HepG2 (cell line): ENCODE data around the gene SATB2. TPM values are rescaled to one million over a fixed set of nuclear protein-coding genes. Genes with fewer than 3 reads are reported as not detected.

Source experiments
- ATAC-seq: fragments of 200-7000 bp; cut with Tn5 transposase; 3 replicates; pipeline ENCODE4 v1.9.1; 2020; ENCODE audit warnings: mild to moderate bottlenecking, moderate library complexity
- BruUV-seq: library from RNA; stranded (reverse); fragments of 400-500 nt; replicated peaks from 2 replicates; lab custom pipeline; 2021; lab: Mats Ljungman, UMichigan
- CTCF ChIA-PET: fragments of 300-600 bp; formaldehyde crosslinking; extraction: SDS; loops from one replicate; lab custom pipeline; 2021; ENCODE audit warnings: low total read pairs, inconsistent platforms, low intra/inter-chr PET ratio; lab: Yijun Ruan, JAX
- POLR2A ChIA-PET: fragments of 350-600 bp; sonication (Branson Sonifier 250); formaldehyde crosslinking; loops from one replicate; lab custom pipeline; 2020; ENCODE audit warnings: antibody characterized with exemption, inconsistent platforms; lab: Yijun Ruan, JAX
- DNase-seq: peaks from one replicate; pipeline ENCODE4 v3.0.0-alpha.2; 2015; ENCODE audit warnings: low spot score
- FAIRE-seq: peaks from 3 replicates; lab custom pipeline; 2011; peaks lifted over from hg19 to GRCh38; lab: Jason Lieb, UNC
- H2AFZ ChIP-seq: one replicate; pipeline ENCODE4 v1.6.1; 2011; ENCODE audit warnings: low read length, inconsistent platforms
- H3K27ac ChIP-seq: fragments of 300-600 bp; 3 replicates; pipeline ENCODE4 v1.8.0; 2011; ENCODE audit warnings: mixed run types, mild to moderate bottlenecking, mixed read lengths, low read length, inconsistent platforms; ENCODE audit not compliant: insufficient read depth; ENCODE audit errors: extremely low read length
- H3K27me3 ChIP-seq, 2 experiments: fragments of 200-600 bp in 1 of 2; 2 replicates in 1 of 2; 3 replicates in 1 of 2; pipeline versions ENCODE4 v1.6.0 to v1.8.0; 2011; ENCODE audit warnings: low read length in 2 of 2, mild to moderate bottlenecking in 2 of 2, moderate library complexity in 2 of 2, inconsistent platforms in 1 of 2; ENCODE audit not compliant: insufficient read depth in 2 of 2, control insufficient read depth in 1 of 2
- H3K36me3 ChIP-seq, 2 experiments: fragments of 200-600 bp in 1 of 2; replicated peaks in 1 of 2; 2 replicates in 1 of 2; 3 replicates in 1 of 2; pipeline versions ENCODE4 v1.5.1 to v1.8.0; 2011; ENCODE audit warnings: low read length in 2 of 2, inconsistent platforms in 1 of 2; ENCODE audit not compliant: insufficient read depth in 2 of 2, control insufficient read depth in 1 of 2
- H3K4me1 ChIP-seq: 2 replicates; pipeline ENCODE4 v1.5.1; 2012; ENCODE audit warnings: low read length, inconsistent platforms; ENCODE audit not compliant: insufficient read depth
- H3K4me2 ChIP-seq: 2 replicates; pipeline ENCODE4 v1.6.0; 2011; ENCODE audit warnings: low read depth, low read length, inconsistent platforms
- H3K4me3 ChIP-seq, 3 experiments: fragments of 200-600 bp in 1 of 3; sonication (generic), shearing (Covaris generic) in 1 of 3; replicated peaks in 1 of 3; 2 replicates each; pipeline ENCODE4 v1.5.1; 2011 to 2016; ENCODE audit warnings: low read length in 3 of 3, inconsistent platforms in 2 of 3, low read depth in 2 of 3, mild to moderate bottlenecking in 2 of 3, control low read depth in 1 of 3, mixed read lengths in 1 of 3; ENCODE audit not compliant: insufficient read depth in 1 of 3
- H3K79me2 ChIP-seq: one replicate; pipeline ENCODE4 v1.6.1; 2011; ENCODE audit warnings: low read length, inconsistent platforms; ENCODE audit not compliant: insufficient read depth
- H3K9ac ChIP-seq: 2 replicates; pipeline ENCODE4 v1.6.0; 2011; ENCODE audit warnings: mild to moderate bottlenecking, low read depth, low read length, inconsistent platforms; ENCODE audit not compliant: insufficient read depth
- H3K9me3 ChIP-seq: 2 replicates; pipeline ENCODE4 v1.5.1; 2012; ENCODE audit warnings: mild to moderate bottlenecking, low read length
- H4K20me1 ChIP-seq: 2 replicates; pipeline ENCODE4 v1.6.0; 2011; ENCODE audit warnings: inconsistent platforms, mild to moderate bottlenecking, low read length, moderate library complexity; ENCODE audit not compliant: insufficient read depth
- ERF ChIP-seq: IDR thresholded peaks from 2 replicates; pipeline ENCODE4 v1.6.1; 2018; ENCODE audit warnings: missing biosample characterization, missing genetic modification reagents
- SRSF4 ChIP-seq: fragments of 200-400 bp; formaldehyde crosslinking; IDR thresholded peaks from one replicate; pipeline ENCODE4 v1.6.1; 2018; ENCODE audit warnings: mild to moderate bottlenecking, low read depth, low read length, moderate library complexity; ENCODE audit not compliant: poor library complexity, severe bottlenecking
- ZMYM3 ChIP-seq: sonication (generic); formaldehyde crosslinking; IDR thresholded peaks from 2 replicates; pipeline ENCODE4 v1.5.1; 2020; ENCODE audit warnings: mild to moderate bottlenecking, missing genetic modification reagents
- ZNF253 ChIP-seq: sonication (generic); formaldehyde crosslinking; IDR thresholded peaks from 2 replicates; pipeline ENCODE4 v1.8.0; 2022; ENCODE audit warnings: mild to moderate bottlenecking, missing genetic modification reagents, borderline replicate concordance
- WGBS: methylation state at CpG from one replicate; pipeline ENCODE4 v1.1.6; 2017; ENCODE audit warnings: low lambda C conversion rate; 5-methylcytosine and 5-hydroxymethylcytosine counted together
- in situ Hi-C: cut with HindIII; loops from 2 replicates; pipeline ENCODE4 v1.10.0; 2017; ENCODE audit warnings: low pct_unique_long_range_greater_than_20kb; ENCODE audit not compliant: extremely low pct_ligation_motif_present
- intact Hi-C: fragments of 100-400 bp; cut with micrococcal nuclease; formaldehyde crosslinking; loops from one replicate; pipeline ENCODE4 v1.10.0; 2022; ENCODE audit not compliant: unreplicated experiment
- polyA plus RNA-seq, 8 experiments: library from polyadenylated mRNA; depleted of rRNA in 3 of 8; stranded (reverse) in 7 of 8; unstranded in 1 of 8; fragments of >200 nt; fragmentation: Illumina TruSeq in 4 of 8; extraction: Trizol in 4 of 8; gene quantifications; 2 replicates each; pipeline versions ENCODE4 v1.2.1 to v1.2.3, GENCODE V29; 2011 to 2016; ENCODE audit warnings: low read depth in 4 of 8, missing spikeins in 1 of 8, mixed read lengths in 1 of 8; ENCODE audit not compliant: insufficient read depth in 1 of 8
- total RNA-seq, 5 experiments: library from RNA; depleted of rRNA; stranded (reverse); fragments of >200 nt; fragmentation: Illumina TruSeq; extraction: Trizol; gene quantifications; 2 replicates each; pipeline ENCODE4 v1.2.3, GENCODE V29; 2016; ENCODE audit warnings: low read depth in 1 of 5

The SATB2 gene
- total and polyA plus RNA-seq, 2 of the 13 experiments (the other 11 are each of a cell fraction or from before 2014, with no cell fraction given), result 2.5 to 5.5 TPM

DNA sequence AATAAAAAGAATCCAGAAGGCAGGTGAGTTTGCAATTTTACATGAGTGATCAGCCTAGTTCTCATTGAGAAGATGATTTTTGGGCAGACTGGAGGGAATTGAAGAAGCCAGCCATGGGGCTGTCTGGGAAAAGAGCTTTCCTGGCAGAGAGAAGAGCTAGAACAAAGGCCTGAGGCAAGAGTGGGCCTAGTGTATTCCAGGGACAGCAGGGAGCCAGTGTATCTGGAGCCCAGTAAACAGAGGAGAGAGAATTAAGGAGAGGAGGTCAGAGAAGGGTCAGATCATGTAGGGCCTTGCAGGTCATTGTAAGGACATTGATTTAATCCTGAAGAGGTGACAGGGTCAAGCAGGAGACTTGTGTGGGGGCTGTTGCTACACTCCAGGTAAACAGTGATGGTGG, 195.8 kb downstream of the SATB2 start:
- no peak for FAIRE-seq
- no peaks in the 10 kb centered on the region for H3K79me2 ChIP-seq
- H3K4me1 ChIP-seq, result no peaks in the 10 kb centered on the region
- no peak overlapping the region for H3K9ac ChIP-seq
- BruUV-seq, result no TSS peak
- no peak overlapping the region for H3K4me3 ChIP-seq
- in situ Hi-C loops (no loop called here), intact Hi-C loops (no loop called here)
- TF ChIP-seq ERF, result no peak
- TF ChIP-seq, all 625 proteins: peak for 0
- H3K27me3 ChIP-seq, result no peaks in the 10 kb centered on the region
- no peaks in the 10 kb centered on the region for H3K36me3 ChIP-seq
- no peak overlapping the region for H3K4me2 ChIP-seq
- ChIA-PET CTCF (no interaction called here), POLR2A (no interaction called here)
- DNase-seq (no peak), ATAC-seq (no peak)
- H2AFZ ChIP-seq, result no peak overlapping the region
- H3K9me3 ChIP-seq, result peaks cover 16% of the 10 kb centered on the region; the same call in 1 of the 2 replicates
- H3K27ac ChIP-seq, result no peak overlapping the region
- H4K20me1 ChIP-seq, result no peaks in the 10 kb centered on the region

- Histone ChIP-seq H3K27ac (no peak overlapping the region), H3K4me1 (no peaks in the 10 kb centered on the region), H4K20me1 (no peaks in the 10 kb centered on the region), H3K79me2 (no peaks in the 10 kb centered on the region), H3K27me3 (no peaks in the 10 kb centered on the region), H3K4me3 (no peak overlapping the region), H3K4me2 (no peak overlapping the region), H3K36me3 (no peaks in the 10 kb centered on the region), H2AFZ (no peak overlapping the region), H3K9ac (no peak overlapping the region), H3K9me3 (peaks cover 16% of the 10 kb centered on the region; the same call in 1 of the 2 replicates)
- in situ Hi-C loops, result no loop called here
- CTCF ChIA-PET, result no interaction called here
- no TSS peak for BruUV-seq
- intact Hi-C loops, result no loop called here
- FAIRE-seq, result no peak
- ATAC-seq, result no peak
- no peak for TF ChIP-seq ZNF253 (CRISPR knock-in tag)
- WGBS, result 0% methylated on average over 1 of the region's 1 CpG
- DNase-seq, result no peak
- POLR2A ChIA-PET, result no interaction called here
Measured at GRCh38 chr2:199261239-199261638, 196.5 kb downstream of the SATB2 start.

DNA sequence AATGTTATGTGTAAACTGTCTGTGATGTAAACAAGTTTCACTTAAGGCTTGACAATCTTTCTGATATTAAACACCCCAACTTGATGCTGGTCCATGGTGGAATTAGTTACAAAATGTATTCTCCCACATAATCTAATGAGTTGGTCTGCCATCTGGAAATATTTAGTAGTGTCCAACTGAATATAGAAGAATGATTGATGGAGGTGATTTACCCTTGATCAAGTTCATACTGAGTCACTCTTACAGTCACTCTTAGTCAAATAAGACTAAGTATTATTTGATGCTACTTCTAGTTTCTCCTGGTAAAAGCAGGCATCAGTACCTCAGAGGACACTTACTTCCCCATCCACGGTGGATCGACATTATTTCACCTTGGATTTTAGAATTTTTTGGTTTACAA, 198.1 kb downstream of the SATB2 start:
- Histone ChIP-seq H3K36me3 (no peaks in the 10 kb centered on the region), H3K27ac (no peak overlapping the region), H3K4me3 (no peak overlapping the region), H3K9ac (no peak overlapping the region), H3K4me2 (no peak overlapping the region), H2AFZ (no peak overlapping the region), H3K4me1 (no peaks in the 10 kb centered on the region), H3K79me2 (no peaks in the 10 kb centered on the region), H3K9me3 (peaks cover 16% of the 10 kb centered on the region; the same call in 1 of the 2 replicates), H4K20me1 (no peaks in the 10 kb centered on the region), H3K27me3 (no peaks in the 10 kb centered on the region)
- TF ChIP-seq SRSF4 (no peak), ZMYM3 (no peak)
- no peak for DNase-seq
- CTCF ChIA-PET, result no interaction called here
- intact Hi-C loops, result no loop called here
- 2% methylated on average over 2 of the region's 2 CpGs for WGBS
- no peak for FAIRE-seq
- POLR2A ChIA-PET, result no interaction called here
- in situ Hi-C loops, result no loop called here
- no peak for ATAC-seq
- no TSS peak for BruUV-seq
